ENCODE results near the gene CORIN.

Gene CORIN

GRCh38 chr4:47598320-47598719 is 239.5 kb downstream of the CORIN start:
- H3K4me3 Mint-ChIP-seq: no peak overlapping the region
- no peak for DNase-seq
- no peaks in the 10 kb centered on the region for H3K9me3 Mint-ChIP-seq
- H3K27me3 Mint-ChIP-seq (ENCODE audit: low read depth, poor library complexity): no peaks in the 10 kb centered on the region
- TF ChIP-seq CTCF (IDR thresholded peaks at IDR 0.05): no peak
- no peaks in the 10 kb centered on the region for H3K36me3 Mint-ChIP-seq (ENCODE audit: low read depth)
- H3K27ac Mint-ChIP-seq: no peak overlapping the region
- peaks cover 12% of the 10 kb centered on the region for H3K4me1 Mint-ChIP-seq

- Mint-ChIP-seq H3K9me3 (no peaks in the 10 kb centered on the region), H3K4me1 (peaks cover 12% of the 10 kb centered on the region), H3K4me3 (no peak overlapping the region), H3K36me3 (ENCODE audit: low read depth) (no peaks in the 10 kb centered on the region), H3K27ac (no peak overlapping the region), H3K27me3 (ENCODE audit: low read depth, poor library complexity) (no peaks in the 10 kb centered on the region)
- no peak for TF ChIP-seq CTCF (IDR thresholded peaks at IDR 0.05)
- no peak for DNase-seq
Measured at GRCh38 chr4:47597696-47598095, 240.2 kb downstream of the CORIN start.

- TF ChIP-seq CTCF (IDR thresholded peaks at IDR 0.05): no peak
- Mint-ChIP-seq H3K27me3 (ENCODE audit: low read depth, poor library complexity) (no peaks in the 10 kb centered on the region), H3K27ac (no peak overlapping the region), H3K4me1 (peaks cover 6% of the 10 kb centered on the region), H3K36me3 (ENCODE audit: low read depth) (peaks cover 41% of the 10 kb centered on the region), H3K4me3 (no peak overlapping the region), H3K9me3 (peaks cover 12% of the 10 kb centered on the region)
- no peak for DNase-seq
Measured at GRCh38 chr4:47590325-47590724, 247.5 kb downstream of the CORIN start.

GRCh38 chr4:47579235-47579634 is 258.6 kb downstream of the CORIN start:
- H3K27ac Mint-ChIP-seq: no peak overlapping the region
- H3K36me3 Mint-ChIP-seq (ENCODE audit: low read depth): peaks cover 16% of the 10 kb centered on the region
- no peak for TF ChIP-seq CTCF (IDR thresholded peaks at IDR 0.05)
- DNase-seq: no peak
- no peaks in the 10 kb centered on the region for H3K4me1 Mint-ChIP-seq
- H3K9me3 Mint-ChIP-seq: no peaks in the 10 kb centered on the region
- H3K4me3 Mint-ChIP-seq: no peak overlapping the region
- no peaks in the 10 kb centered on the region for H3K27me3 Mint-ChIP-seq (ENCODE audit: low read depth, poor library complexity)

GRCh38 chr4:47577779-47578553 is 259.9 kb downstream of the CORIN start:
- Mint-ChIP-seq H3K4me1 (no peaks in the 10 kb centered on the region), H3K27ac (peak overlapping the region; percentile 26), H3K9me3 (no peaks in the 10 kb centered on the region), H3K27me3 (ENCODE audit: low read depth, poor library complexity) (no peaks in the 10 kb centered on the region), H3K4me3 (no peak overlapping the region), H3K36me3 (ENCODE audit: low read depth) (peaks cover 16% of the 10 kb centered on the region)
- no peak for DNase-seq
- TF ChIP-seq CTCF (IDR thresholded peaks at IDR 0.05): no peak

- Mint-ChIP-seq H3K4me3 (no peak overlapping the region), H3K27ac (no peak overlapping the region), H3K36me3 (ENCODE audit: low read depth) (peaks cover 9% of the 10 kb centered on the region), H3K27me3 (ENCODE audit: low read depth, poor library complexity) (peaks cover 3% of the 10 kb centered on the region), H3K4me1 (peaks cover 10% of the 10 kb centered on the region), H3K9me3 (no peaks in the 10 kb centered on the region)
- no peak for DNase-seq
- TF ChIP-seq CTCF (IDR thresholded peaks at IDR 0.05): no peak
Measured at GRCh38 chr4:47572981-47573380, 264.9 kb downstream of the CORIN start.

All from nephron progenitor cell (in vitro differentiated cells).